Measurements from ENCODE around the gene C17orf107.

The C17orf107 gene

GRCh38 chr17:4940555-4941318 is 41.4 kb downstream of the C17orf107 start:
- peak overlapping the region; percentile 99 for H3K4me3 ChIP-seq (replicated peaks; ENCODE audit: low read depth, low read length)
- DNase-seq (ENCODE audit: extremely low read depth, low read depth): no peak
- no peak for TF ChIP-seq CTCF (IDR thresholded peaks at IDR 0.05; ENCODE audit: low read depth, low read length, missing control alignments)

- no peak for TF ChIP-seq CTCF (IDR thresholded peaks at IDR 0.05; ENCODE audit: low read depth, low read length, missing control alignments)
- DNase-seq (ENCODE audit: extremely low read depth, low read depth): no peak
- peak overlapping the region; percentile 99 for H3K4me3 ChIP-seq (replicated peaks; ENCODE audit: low read depth, low read length)
Measured at GRCh38 chr17:4941319-4941610, 41.9 kb downstream of the C17orf107 start.

- no peak for TF ChIP-seq CTCF (IDR thresholded peaks at IDR 0.05; ENCODE audit: low read depth, low read length, missing control alignments)
- H3K4me3 ChIP-seq (replicated peaks; ENCODE audit: low read depth, low read length): no peak overlapping the region
- DNase-seq (ENCODE audit: extremely low read depth, low read depth): no peak
Measured at GRCh38 chr17:4942760-4943508, 43.6 kb downstream of the C17orf107 start.

GRCh38 chr17:4944163-4944553 is 44.8 kb downstream of the C17orf107 start:
- DNase-seq (ENCODE audit: extremely low read depth, low read depth): no peak
- no peak for TF ChIP-seq CTCF (IDR thresholded peaks at IDR 0.05; ENCODE audit: low read depth, low read length, missing control alignments)
- H3K4me3 ChIP-seq (replicated peaks; ENCODE audit: low read depth, low read length): no peak overlapping the region

GRCh38 chr17:4944554-4945175 is 45.3 kb downstream of the C17orf107 start:
- no peak for DNase-seq (ENCODE audit: extremely low read depth, low read depth)
- peak overlapping the region; percentile 97 for H3K4me3 ChIP-seq (replicated peaks; ENCODE audit: low read depth, low read length)
- TF ChIP-seq CTCF (IDR thresholded peaks at IDR 0.05; ENCODE audit: low read depth, low read length, missing control alignments): no peak

GRCh38 chr17:4945176-4945943 is 46.0 kb downstream of the C17orf107 start:
- no peak for TF ChIP-seq CTCF (IDR thresholded peaks at IDR 0.05; ENCODE audit: low read depth, low read length, missing control alignments)
- DNase-seq (ENCODE audit: extremely low read depth, low read depth): peak; percentile 81
- H3K4me3 ChIP-seq (replicated peaks; ENCODE audit: low read depth, low read length): peak overlapping the region; percentile 97
